ENCODE data around the gene ADAMTSL2.

DNA sequence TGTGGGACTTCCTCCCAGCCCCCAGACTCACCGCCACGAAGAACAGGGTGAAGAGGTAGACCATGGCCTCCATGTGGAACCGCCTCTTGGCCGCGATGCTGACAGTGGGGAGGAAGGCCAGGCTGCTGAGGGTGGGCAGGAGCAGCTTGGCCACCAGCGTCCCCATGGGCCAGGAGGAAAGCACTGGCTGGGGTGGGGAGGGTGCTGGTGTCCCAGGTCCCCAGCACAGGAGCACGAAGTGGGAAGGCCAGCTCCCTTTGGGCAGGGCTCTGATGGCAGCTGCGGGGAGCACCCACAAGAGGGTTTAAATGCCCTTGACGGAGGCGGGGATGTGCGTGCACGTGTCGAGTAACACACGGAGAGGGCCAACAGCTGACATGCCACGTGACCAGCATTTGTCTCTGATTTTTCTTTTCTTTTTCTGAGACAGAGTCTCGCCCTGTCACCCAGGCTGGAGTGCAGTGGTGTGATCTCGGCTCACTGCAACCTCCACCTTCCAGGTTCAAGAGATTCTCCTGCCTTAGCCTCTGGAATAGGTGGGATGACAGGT, 9.8 kb upstream of the ADAMTSL2 start, which contains the start of gene MYMK:
- TF ChIP-seq, protein P1, sequence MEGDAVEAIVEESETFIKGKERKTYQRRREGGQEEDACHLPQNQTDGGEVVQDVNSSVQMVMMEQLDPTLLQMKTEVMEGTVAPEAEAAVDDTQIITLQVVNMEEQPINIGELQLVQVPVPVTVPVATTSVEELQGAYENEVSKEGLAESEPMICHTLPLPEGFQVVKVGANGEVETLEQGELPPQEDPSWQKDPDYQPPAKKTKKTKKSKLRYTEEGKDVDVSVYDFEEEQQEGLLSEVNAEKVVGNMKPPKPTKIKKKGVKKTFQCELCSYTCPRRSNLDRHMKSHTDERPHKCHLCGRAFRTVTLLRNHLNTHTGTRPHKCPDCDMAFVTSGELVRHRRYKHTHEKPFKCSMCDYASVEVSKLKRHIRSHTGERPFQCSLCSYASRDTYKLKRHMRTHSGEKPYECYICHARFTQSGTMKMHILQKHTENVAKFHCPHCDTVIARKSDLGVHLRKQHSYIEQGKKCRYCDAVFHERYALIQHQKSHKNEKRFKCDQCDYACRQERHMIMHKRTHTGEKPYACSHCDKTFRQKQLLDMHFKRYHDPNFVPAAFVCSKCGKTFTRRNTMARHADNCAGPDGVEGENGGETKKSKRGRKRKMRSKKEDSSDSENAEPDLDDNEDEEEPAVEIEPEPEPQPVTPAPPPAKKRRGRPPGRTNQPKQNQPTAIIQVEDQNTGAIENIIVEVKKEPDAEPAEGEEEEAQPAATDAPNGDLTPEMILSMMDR (IDR thresholded peaks at IDR 0.05; ENCODE audit: low read depth, low read length), result no peak
- TF ChIP-seq EZH2phosphoT487 (IDR thresholded peaks at IDR 0.05; ENCODE audit: low read depth), result no peak
